GM18517 (cell line): ENCODE data around the gene FNDC11.

Experiments
- ATAC-seq: cut with Tn5 transposase; IDR thresholded peaks from one replicate; pipeline ENCODE4 v1.9.1; 2021; ENCODE audit warnings: mild to moderate bottlenecking, moderate library complexity; ENCODE audit not compliant: unreplicated experiment

Gene FNDC11

GRCh38 chr20:63522981-63523611 lies 30.9 kb upstream of the FNDC11 start:
- no peak for ATAC-seq

- ATAC-seq = no peak
Measured at GRCh38 chr20:63525185-63525584, 28.8 kb upstream of the FNDC11 start.

GRCh38 chr20:63525971-63526370 lies 28.0 kb upstream of the FNDC11 start:
- no peak for ATAC-seq

- ATAC-seq = no peak
Measured at GRCh38 chr20:63527184-63527583, 26.8 kb upstream of the FNDC11 start.

- no peak for ATAC-seq
Measured at GRCh38 chr20:63529180-63529860, 24.6 kb upstream of the FNDC11 start.

- ATAC-seq = no peak
Measured at GRCh38 chr20:63529861-63530787, 23.8 kb upstream of the FNDC11 start.

GRCh38 chr20:63530788-63531160 lies 23.2 kb upstream of the FNDC11 start:
- ATAC-seq = no peak

- ATAC-seq = no peak
Measured at GRCh38 chr20:63531686-63532448, 22.1 kb upstream of the FNDC11 start.

- ATAC-seq = no peak
Measured at GRCh38 chr20:63532449-63532971, 21.4 kb upstream of the FNDC11 start.

- ATAC-seq = no peak
Measured at GRCh38 chr20:63533388-63533787, 20.6 kb upstream of the FNDC11 start.

- no peak for ATAC-seq
Measured at GRCh38 chr20:63533871-63534393, 20.0 kb upstream of the FNDC11 start.

- ATAC-seq = no peak
Measured at GRCh38 chr20:63534427-63534830, 19.5 kb upstream of the FNDC11 start.

GRCh38 chr20:63534831-63535651 lies 18.9 kb upstream of the FNDC11 start:
- ATAC-seq = no peak

GRCh38 chr20:63536241-63536977 lies 17.6 kb upstream of the FNDC11 start:
- no peak for ATAC-seq

GRCh38 chr20:63536997-63537524 lies 16.9 kb upstream of the FNDC11 start, which contains the start of gene PTK6:
PTK6 (minus strand) TSS chr20:63537376; CDS start chr20:63537314, 62 bp downstream.
- no peak for ATAC-seq

- ATAC-seq = peak; percentile 90
Measured at GRCh38 chr20:63537525-63538203, 16.3 kb upstream of the FNDC11 start.

GRCh38 chr20:63538204-63539091 lies 15.5 kb upstream of the FNDC11 start:
- ATAC-seq = no peak
